B cell (primary cell): Measurements from ENCODE around the gene LCE1A. TPM values are rescaled to one million over a fixed set of nuclear protein-coding genes. Genes with fewer than 3 reads are reported as not detected.

Experiments used
- ATAC-seq: fragments of 200-7000 bp; cut with Tn5 transposase; one replicate; pipeline ENCODE4 v1.10.0; 2021; ENCODE audit warnings: low read depth, mild to moderate bottlenecking, moderate number of reproducible peaks, moderate library complexity
- CTCF ChIA-PET: fragments of 350-600 bp; sonication (Branson Sonifier 250); formaldehyde crosslinking; loops from one replicate; lab custom pipeline; 2021; ENCODE audit warnings: antibody characterized with exemption, inconsistent platforms; lab: Charles Lee
- POLR2A ChIA-PET: fragments of 350-600 bp; sonication (Branson Sonifier 250); formaldehyde crosslinking; loops from one replicate; lab custom pipeline; 2021; ENCODE audit warnings: antibody characterized with exemption; lab: Charles Lee
- DNase-seq: peaks from one replicate; pipeline ENCODE4 v3.0.0; 2013
- H2AFZ ChIP-seq: 2 replicates; pipeline ENCODE4 v1.6.1; 2012; ENCODE audit warnings: mild to moderate bottlenecking, low read depth, low read length; ENCODE audit not compliant: insufficient read depth, poor library complexity, severe bottlenecking
- H3K27ac ChIP-seq, 2 donors: 1 replicate in 1 of 2; 2 replicates in 1 of 2; pipeline ENCODE4 v1.5.1; 2012 to 2013; ENCODE audit warnings: low read length in 2 of 2, mild to moderate bottlenecking in 2 of 2, moderate library complexity in 1 of 2
- H3K27me3 ChIP-seq, 4 experiments: fragments of 200-600 bp in 1 of 4; sonication (generic) in 1 of 4; replicated peaks in 1 of 4; 1 replicate in 2 of 4; 2 replicates in 2 of 4; pipeline versions ENCODE4 v1.6.1 to v1.7.0; 2013 to 2016; ENCODE audit warnings: low read length in 3 of 4, mild to moderate bottlenecking in 2 of 4, mixed read lengths in 1 of 4, moderate library complexity in 1 of 4; ENCODE audit not compliant: insufficient read depth in 4 of 4, control insufficient read depth in 3 of 4; ENCODE audit errors: control extremely low read depth in 1 of 4
- H3K36me3 ChIP-seq, 2 experiments: replicated peaks in 1 of 2; 1 replicate in 1 of 2; 2 replicates in 1 of 2; pipeline versions ENCODE4 v1.6.1 to v1.7.1; 2013; ENCODE audit warnings: low read length in 1 of 2; ENCODE audit not compliant: insufficient read depth in 2 of 2, control insufficient read depth in 1 of 2; ENCODE audit errors: control extremely low read depth in 1 of 2, extremely low read depth in 1 of 2
- H3K4me1 ChIP-seq, 2 donors: fragments of 200-600 bp in 1 of 2; sonication (generic) in 1 of 2; 1 replicate in 1 of 2; 2 replicates in 1 of 2; pipeline versions ENCODE4 v1.5.1 to v1.6.1; 2013 to 2017; ENCODE audit warnings: low read length in 2 of 2; ENCODE audit not compliant: control insufficient read depth in 2 of 2, insufficient read depth in 2 of 2
- H3K4me2 ChIP-seq: replicated peaks from 2 replicates; pipeline ENCODE3; 2012; ENCODE audit warnings: mild to moderate bottlenecking, low read depth, low read length; ENCODE audit not compliant: poor library complexity, severe bottlenecking
- H3K4me3 ChIP-seq, 5 experiments: fragments of 200-600 bp in 1 of 5; sonication (generic) in 1 of 5; 1 replicate in 3 of 5; 2 replicates in 2 of 5; pipeline versions ENCODE4 v1.5.1 to v1.7.0; 2011 to 2016; ENCODE audit warnings: low read length in 4 of 5, mild to moderate bottlenecking in 4 of 5, low read depth in 2 of 5, control low read depth in 1 of 5, moderate library complexity in 1 of 5; ENCODE audit not compliant: insufficient read depth in 1 of 5; ENCODE audit errors: control extremely low read depth in 1 of 5, extremely low read depth in 1 of 5
- H3K79me2 ChIP-seq: fragments of 200-600 bp; sonication (generic); one replicate; pipeline ENCODE4 v1.6.0; 2016; ENCODE audit warnings: low read length; ENCODE audit not compliant: control insufficient read depth, insufficient read depth
- H3K9ac ChIP-seq: fragments of 200-600 bp; sonication (generic); 2 replicates; pipeline ENCODE4 v1.6.1; 2017; ENCODE audit warnings: mild to moderate bottlenecking, low read length, moderate library complexity
- H3K9me3 ChIP-seq, 3 donors: one replicate each; pipeline versions ENCODE4 v1.6.1 to v1.7.1; 2013; ENCODE audit warnings: low read length in 2 of 3; ENCODE audit not compliant: control insufficient read depth in 2 of 3, insufficient read depth in 1 of 3; ENCODE audit errors: control extremely low read depth in 1 of 3
- H4K20me1 ChIP-seq: 2 replicates; pipeline ENCODE4 v1.6.0; 2012; ENCODE audit warnings: mild to moderate bottlenecking, low read length; ENCODE audit not compliant: insufficient read depth, control insufficient read depth, poor library complexity, severe bottlenecking
- H3K27ac Mint-ChIP-seq: one replicate; pipeline ENCODE4 v1.8.0; 2021; ENCODE audit warnings: mixed read lengths
- H3K27me3 Mint-ChIP-seq: one replicate; pipeline ENCODE4 v1.8.0; 2021; ENCODE audit warnings: mixed read lengths
- H3K4me1 Mint-ChIP-seq: one replicate; pipeline ENCODE4 v1.8.0; 2021; ENCODE audit warnings: mixed read lengths
- H3K4me3 Mint-ChIP-seq: one replicate; pipeline ENCODE4 v1.8.0; 2021; ENCODE audit warnings: mixed read lengths
- H3K9me3 Mint-ChIP-seq: one replicate; pipeline ENCODE4 v1.8.0; 2022; ENCODE audit warnings: mixed read lengths; ENCODE audit not compliant: insufficient read depth
- EZH2 ChIP-seq: IDR thresholded peaks from 2 replicates; pipeline ENCODE4 v1.6.1; 2012; ENCODE audit warnings: borderline replicate concordance, low read depth, mild to moderate bottlenecking, moderate library complexity, low read length; ENCODE audit not compliant: insufficient read depth, poor library complexity, severe bottlenecking
- WGBS: methylation state at CpG from one replicate; pipeline ENCODE4 v1.1.5; 2013; ENCODE audit warnings: missing lambda C conversion rate; ENCODE audit not compliant: insufficient coverage; 5-methylcytosine and 5-hydroxymethylcytosine counted together
- intact Hi-C: fragments of 100-400 bp; cut with micrococcal nuclease; formaldehyde crosslinking; loops from one replicate; pipeline ENCODE4 v1.10.0; 2022
- polyA plus RNA-seq: library from polyadenylated mRNA; depleted of rRNA; stranded (reverse); fragments of >200 nt; gene quantifications from 2 replicates; pipeline ENCODE4 v1.2.3, GENCODE V29; 2012
- total RNA-seq, 2 donors: library from RNA; stranded (reverse); fragments of 120-200 nt in 1 of 2; gene quantifications; 1 replicate in 1 of 2; 2 replicates in 1 of 2; pipeline versions ENCODE4 v1.2.3 to v1.2.4, GENCODE V29; 2013 to 2022
- TF ChIP-seq, protein P1 (sequence below): fragments of 200-600 bp; IDR thresholded peaks from one replicate; pipeline ENCODE4 v1.8.0; 2022; ENCODE audit warnings: antibody characterized with exemption, mild to moderate bottlenecking

Gene LCE1A
- total and polyA plus RNA-seq, 2 donors (not counting 1 experiment from before 2014, with no cell fraction given): not detected

DNA sequence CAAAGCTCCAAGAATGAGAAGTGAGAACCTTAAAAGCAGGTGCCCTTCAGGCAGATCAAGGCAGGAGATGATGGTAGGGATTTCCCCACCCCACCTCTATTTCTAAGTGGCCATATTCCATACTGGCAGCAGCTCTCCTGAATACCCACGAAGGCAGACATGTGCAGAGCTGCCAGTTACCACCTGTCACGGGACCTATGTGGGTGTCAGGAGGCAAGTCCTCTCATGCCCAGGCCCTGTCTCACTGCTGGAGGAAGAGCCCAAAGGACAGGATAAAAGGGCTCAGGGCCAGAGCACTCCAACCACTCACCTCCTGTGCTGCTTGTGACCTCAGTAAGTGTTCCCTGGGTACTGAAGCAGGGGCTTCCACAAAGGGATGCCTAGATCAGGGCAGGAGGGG, 16.2 kb upstream of the LCE1A start:
- TF ChIP-seq EZH2: no peak
- TF ChIP-seq, protein P1, sequence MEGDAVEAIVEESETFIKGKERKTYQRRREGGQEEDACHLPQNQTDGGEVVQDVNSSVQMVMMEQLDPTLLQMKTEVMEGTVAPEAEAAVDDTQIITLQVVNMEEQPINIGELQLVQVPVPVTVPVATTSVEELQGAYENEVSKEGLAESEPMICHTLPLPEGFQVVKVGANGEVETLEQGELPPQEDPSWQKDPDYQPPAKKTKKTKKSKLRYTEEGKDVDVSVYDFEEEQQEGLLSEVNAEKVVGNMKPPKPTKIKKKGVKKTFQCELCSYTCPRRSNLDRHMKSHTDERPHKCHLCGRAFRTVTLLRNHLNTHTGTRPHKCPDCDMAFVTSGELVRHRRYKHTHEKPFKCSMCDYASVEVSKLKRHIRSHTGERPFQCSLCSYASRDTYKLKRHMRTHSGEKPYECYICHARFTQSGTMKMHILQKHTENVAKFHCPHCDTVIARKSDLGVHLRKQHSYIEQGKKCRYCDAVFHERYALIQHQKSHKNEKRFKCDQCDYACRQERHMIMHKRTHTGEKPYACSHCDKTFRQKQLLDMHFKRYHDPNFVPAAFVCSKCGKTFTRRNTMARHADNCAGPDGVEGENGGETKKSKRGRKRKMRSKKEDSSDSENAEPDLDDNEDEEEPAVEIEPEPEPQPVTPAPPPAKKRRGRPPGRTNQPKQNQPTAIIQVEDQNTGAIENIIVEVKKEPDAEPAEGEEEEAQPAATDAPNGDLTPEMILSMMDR: no peak
- H3K27me3 Mint-ChIP-seq: peaks cover 32% of the 10 kb centered on the region
- no peak overlapping the region for H3K4me3 Mint-ChIP-seq
- 75% methylated on average over 2 of the region's 2 CpGs for WGBS
- Histone ChIP-seq H3K27me3 (peaks cover 0 to 3% (median 1%) of the 10 kb centered on the region in 4 experiments), H3K4me3 (no peak overlapping the region), H3K79me2 (no peaks in the 10 kb centered on the region), H4K20me1 (no peaks in the 10 kb centered on the region), H3K27ac (no peak overlapping the region), H3K4me2 (no peak overlapping the region), H3K9ac (no peak overlapping the region), H3K36me3 (no peaks in the 10 kb centered on the region), H3K9me3 (no peaks in the 10 kb centered on the region), H3K4me1 (no peaks in the 10 kb centered on the region), H2AFZ (no peak overlapping the region)
- no peaks in the 10 kb centered on the region for H3K9me3 Mint-ChIP-seq
- ATAC-seq: no peak
- no peak overlapping the region for H3K27ac Mint-ChIP-seq
- CTCF ChIA-PET: no interaction called here
- H3K4me1 Mint-ChIP-seq: no peaks in the 10 kb centered on the region
- POLR2A ChIA-PET: no interaction called here
- no peak for DNase-seq
- intact Hi-C loops: no loop called here

DNA sequence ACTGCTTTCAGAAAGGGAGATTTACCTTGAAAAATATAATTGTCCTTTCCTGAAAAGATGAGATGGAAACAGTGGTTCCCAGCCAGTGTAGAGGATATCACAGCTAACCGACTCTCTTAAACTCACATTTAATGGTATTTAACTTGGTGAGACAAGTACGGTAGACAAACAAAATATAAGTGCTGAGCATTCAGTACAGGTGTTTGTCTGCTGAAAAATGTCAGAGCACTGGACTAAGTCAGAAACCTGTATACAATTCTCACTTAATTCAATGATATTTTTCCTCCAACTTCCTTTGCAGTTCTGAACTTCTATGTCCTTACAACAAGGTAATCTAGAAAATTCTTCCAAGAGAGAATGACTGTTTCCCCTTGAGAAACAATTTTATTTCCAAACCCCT, 15.6 kb upstream of the LCE1A start, which contains the start of gene LCE1B:
LCE1B (plus strand) TSS at position 301 of the 400 bp plus-strand sequence. CDS start 476 bp downstream, outside the sequence.
- H3K27me3 Mint-ChIP-seq: peaks cover 32% of the 10 kb centered on the region
- H3K9me3 Mint-ChIP-seq: no peaks in the 10 kb centered on the region
- POLR2A ChIA-PET: no interaction called here
- Histone ChIP-seq H3K4me3 (no peak within 1 kb of the TSS), H3K36me3 (no peaks in the 10 kb centered on the region), H3K79me2 (no peaks in the 10 kb centered on the region), H3K4me1 (no peaks in the 10 kb centered on the region), H2AFZ (no peak within 1 kb of the TSS), H3K27ac (no peak within 1 kb of the TSS), H3K9me3 (no peaks in the 10 kb centered on the region), H3K27me3 (peaks cover 0 to 3% (median under 1%) of the 10 kb centered on the region in 4 experiments), H4K20me1 (no peaks in the 10 kb centered on the region), H3K4me2 (no peak within 1 kb of the TSS), H3K9ac (no peak within 1 kb of the TSS)
- intact Hi-C loops: no loop called here
- H3K4me3 Mint-ChIP-seq: no peak within 1 kb of the TSS
- TF ChIP-seq, protein P1: no peak
- TF ChIP-seq EZH2: no peak
- no peaks in the 10 kb centered on the region for H3K4me1 Mint-ChIP-seq
- no peak within 1 kb of the TSS for H3K27ac Mint-ChIP-seq
- no CpG with 5 or more reads among the region's 2 CpGs for WGBS
- no peak for DNase-seq
- ATAC-seq: no peak
- CTCF ChIA-PET: no interaction called here
